OCI-LY7 (cell line): Measurements from ENCODE around the gene PLD4. TPM values are rescaled to one million over a fixed set of nuclear protein-coding genes. Genes with fewer than 3 reads are reported as not detected.
"Not testable (repeated sequence)": the region's sequence is repeated elsewhere in the genome, so short reads cannot be mapped to it uniquely, and the experiment has no call there.

Source experiments
- BruUV-seq: library from RNA; stranded (reverse); fragments of 400-500 nt; replicated peaks from 2 replicates; lab custom pipeline; 2021; lab: Mats Ljungman, UMichigan
- CTCF ChIA-PET: fragments of 300-600 bp; sonication (Branson Sonifier 250); formaldehyde crosslinking; loops from one replicate; lab custom pipeline; 2022; ENCODE audit warnings: antibody characterized with exemption; ENCODE audit not compliant: unreplicated experiment; lab: Charles Lee
- POLR2A ChIA-PET: fragments of 300-600 bp; sonication (Branson Sonifier 250); formaldehyde crosslinking; loops from one replicate; lab custom pipeline; 2022; ENCODE audit warnings: antibody characterized with exemption; lab: Charles Lee
- DNase-seq: peaks from one replicate; pipeline ENCODE4 v3.0.0-alpha.2; 2015; ENCODE audit warnings: low spot score
- H2AFZ ChIP-seq: fragments of 200-600 bp; sonication (generic), shearing (Covaris generic); 2 replicates; pipeline ENCODE4 v1.6.1; 2014; ENCODE audit warnings: mild to moderate bottlenecking, antibody characterized with exemption, low read length, moderate library complexity
- H3K27ac ChIP-seq: fragments of 200-600 bp; sonication (generic); 2 replicates; pipeline ENCODE4 v1.5.1; 2014; ENCODE audit warnings: mixed run types, low read depth, mild to moderate bottlenecking, moderate library complexity, low read length, inconsistent platforms; ENCODE audit not compliant: poor library complexity, severe bottlenecking
- H3K36me3 ChIP-seq: fragments of 200-600 bp; sonication (generic); 2 replicates; pipeline ENCODE4 v1.6.1; 2014; ENCODE audit warnings: mild to moderate bottlenecking, antibody characterized with exemption, low read length, moderate library complexity, mixed read lengths; ENCODE audit not compliant: insufficient read depth
- H3K4me1 ChIP-seq: fragments of 200-600 bp; sonication (generic); 2 replicates; pipeline ENCODE4 v1.5.1; 2014; ENCODE audit warnings: mild to moderate bottlenecking, low read length; ENCODE audit not compliant: insufficient read depth, poor library complexity, severe bottlenecking
- H3K4me2 ChIP-seq: fragments of 200-600 bp; sonication (generic); 2 replicates; pipeline ENCODE4 v1.6.1; 2014; ENCODE audit warnings: mild to moderate bottlenecking, low read length
- H3K4me3 ChIP-seq: fragments of 200-600 bp; sonication (generic); 2 replicates; pipeline ENCODE4 v1.5.1; 2014; ENCODE audit warnings: mild to moderate bottlenecking, low read depth, low read length; ENCODE audit not compliant: poor library complexity, severe bottlenecking
- H3K79me2 ChIP-seq: fragments of 200-600 bp; sonication (generic); 2 replicates; pipeline ENCODE4 v1.6.1; 2016; ENCODE audit warnings: low read depth, mild to moderate bottlenecking, low read length, moderate library complexity, mixed read lengths; ENCODE audit not compliant: insufficient read depth
- H3K9me2 ChIP-seq: fragments of 200-600 bp; sonication (generic); 2 replicates; pipeline ENCODE4 v1.6.1; 2016; ENCODE audit warnings: mild to moderate bottlenecking, low read length, mixed read lengths; ENCODE audit not compliant: insufficient read depth
- H3K9me3 ChIP-seq: fragments of 200-600 bp; sonication (generic); 2 replicates; pipeline ENCODE4 v1.6.1; 2014; ENCODE audit warnings: mild to moderate bottlenecking, mixed run types, low read length, mixed read lengths
- H4K20me1 ChIP-seq: fragments of 200-600 bp; sonication (generic); 2 replicates; pipeline ENCODE4 v1.6.1; 2014; ENCODE audit warnings: mild to moderate bottlenecking, antibody characterized with exemption, low read length, moderate library complexity, mixed read lengths; ENCODE audit not compliant: insufficient read depth
- CTCF ChIP-seq: fragments of 200-600 bp; sonication (generic); conservative IDR thresholded peaks from 2 replicates; pipeline ENCODE4 v1.5.1; 2014; ENCODE audit warnings: mild to moderate bottlenecking, antibody characterized with exemption, low read length, moderate library complexity, mixed read lengths
- EZH2phosphoT487 ChIP-seq: fragments of 200-600 bp; sonication (generic); IDR thresholded peaks from 2 replicates; pipeline ENCODE4 v1.6.1; 2018; ENCODE audit warnings: low read depth, borderline replicate concordance, mild to moderate bottlenecking, mixed run types, antibody characterized with exemption, low read length, moderate library complexity, mixed read lengths
- intact Hi-C: fragments of 100-400 bp; cut with micrococcal nuclease; formaldehyde crosslinking; loops from one replicate; pipeline ENCODE4 v1.10.0; 2022; ENCODE audit not compliant: unreplicated experiment
- total RNA-seq, 2 experiments: library from RNA; depleted of rRNA in 1 of 2; stranded (reverse); fragments of >200 nt in 1 of 2; shearing (Covaris generic) in 1 of 2; gene quantifications; 2 replicates each; pipeline ENCODE4 v1.2.3, GENCODE V29; 2014 to 2022

The PLD4 gene
- total RNA-seq, 2 experiments from 2014 or later = 0.66 to 5.1 TPM

GRCh38 chr14:104917116-104917515 is 7.6 kb upstream of the PLD4 start:
- intact Hi-C loops = no loop called here
- no peak for TF ChIP-seq CTCF
- TF ChIP-seq EZH2phosphoT487 = no peak
- H3K27ac ChIP-seq = no peak overlapping the region
- no peaks in the 10 kb centered on the region for H4K20me1 ChIP-seq
- H3K4me1 ChIP-seq = no peaks in the 10 kb centered on the region
- no peak overlapping the region for H2AFZ ChIP-seq
- BruUV-seq = no TSS peak
- CTCF ChIA-PET = no interaction called here
- no peaks in the 10 kb centered on the region; the same call in 1 of the 2 replicates for H3K9me3 ChIP-seq
- POLR2A ChIA-PET = no interaction called here
- no peak overlapping the region for H3K4me2 ChIP-seq
- H3K36me3 ChIP-seq = no peaks in the 10 kb centered on the region
- no peaks in the 10 kb centered on the region for H3K9me2 ChIP-seq
- no peak overlapping the region for H3K4me3 ChIP-seq
- H3K79me2 ChIP-seq = no peaks in the 10 kb centered on the region
- DNase-seq = no peak

- Histone ChIP-seq H2AFZ (no peak overlapping the region), H3K9me2 (no peaks in the 10 kb centered on the region), H3K27ac (no peak overlapping the region), H3K9me3 (no peaks in the 10 kb centered on the region), H3K4me1 (peaks cover 5% of the 10 kb centered on the region), H3K4me3 (no peak overlapping the region), H3K4me2 (no peak overlapping the region), H3K36me3 (no peaks in the 10 kb centered on the region), H4K20me1 (no peaks in the 10 kb centered on the region), H3K79me2 (no peaks in the 10 kb centered on the region)
- TF ChIP-seq CTCF (no peak), EZH2phosphoT487 (no peak)
- CTCF ChIA-PET = no interaction called here
- intact Hi-C loops = no loop called here
- POLR2A ChIA-PET = no interaction called here
- BruUV-seq = no TSS peak
- DNase-seq = no peak
Observed at GRCh38 chr14:104917993-104918392, 6.7 kb upstream of the PLD4 start.

- H3K9me3 ChIP-seq, BruUV-seq, H3K4me3 ChIP-seq, H4K20me1 ChIP-seq, H3K27ac ChIP-seq, intact Hi-C loops, H3K4me2 ChIP-seq, H3K36me3 ChIP-seq, H3K79me2 ChIP-seq, H2AFZ ChIP-seq, H3K4me1 ChIP-seq, DNase-seq, H3K9me2 ChIP-seq: not testable (repeated sequence)
- CTCF ChIA-PET = interaction anchor here (0.6 kb wide), 1 partner anchor 21 kb away, joined by 8 read pairs; no protein-coding TSS in a partner anchor
- POLR2A ChIA-PET = interaction anchor here (0.6 to 1.1 kb wide), 3 partner anchors 17 to 210 kb away, joined by 3 to 6 read pairs (median 4); no protein-coding TSS in a partner anchor
Observed at GRCh38 chr14:104919152-104919992, 5.3 kb upstream of the PLD4 start.
